ENCODE measurements around the gene CACNA1G.

DNA sequence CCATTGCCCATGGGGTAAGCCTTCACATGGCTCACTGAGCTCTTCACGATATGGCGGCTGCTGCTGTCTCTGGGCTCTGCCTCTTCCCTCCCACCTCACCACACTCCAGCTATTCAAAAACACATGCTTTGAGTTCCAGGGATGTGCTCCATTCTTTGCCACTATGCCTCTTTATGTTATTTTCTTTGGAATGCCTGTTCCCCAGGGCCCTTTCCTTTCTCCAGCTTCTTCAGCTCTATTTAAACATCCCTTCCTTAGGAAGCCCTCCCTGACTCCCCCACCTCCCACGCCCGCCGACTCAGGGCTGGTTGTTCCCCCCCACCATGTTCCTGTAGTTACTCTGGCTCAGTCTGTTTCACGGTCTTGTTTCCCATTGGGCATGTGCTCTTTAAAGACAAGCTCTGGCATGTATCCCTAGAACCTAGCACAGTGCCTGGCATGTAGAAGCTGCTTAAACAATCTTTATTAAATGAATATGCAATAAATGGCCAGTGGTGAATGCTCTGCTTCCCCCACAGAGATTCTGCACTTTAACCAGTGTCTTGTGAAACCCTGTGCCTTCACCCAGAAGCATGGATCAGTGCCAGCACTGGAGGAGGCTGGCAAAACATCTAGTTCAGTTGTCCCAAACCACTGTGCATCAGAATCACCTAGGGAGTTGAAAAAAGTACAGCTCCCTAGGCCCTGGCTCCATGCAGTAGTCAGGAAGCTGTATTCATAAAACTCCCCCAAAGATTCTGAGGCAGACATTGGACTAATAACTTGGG is 45.4 kb upstream of the CACNA1G start:
- TF ChIP-seq, protein P1, sequence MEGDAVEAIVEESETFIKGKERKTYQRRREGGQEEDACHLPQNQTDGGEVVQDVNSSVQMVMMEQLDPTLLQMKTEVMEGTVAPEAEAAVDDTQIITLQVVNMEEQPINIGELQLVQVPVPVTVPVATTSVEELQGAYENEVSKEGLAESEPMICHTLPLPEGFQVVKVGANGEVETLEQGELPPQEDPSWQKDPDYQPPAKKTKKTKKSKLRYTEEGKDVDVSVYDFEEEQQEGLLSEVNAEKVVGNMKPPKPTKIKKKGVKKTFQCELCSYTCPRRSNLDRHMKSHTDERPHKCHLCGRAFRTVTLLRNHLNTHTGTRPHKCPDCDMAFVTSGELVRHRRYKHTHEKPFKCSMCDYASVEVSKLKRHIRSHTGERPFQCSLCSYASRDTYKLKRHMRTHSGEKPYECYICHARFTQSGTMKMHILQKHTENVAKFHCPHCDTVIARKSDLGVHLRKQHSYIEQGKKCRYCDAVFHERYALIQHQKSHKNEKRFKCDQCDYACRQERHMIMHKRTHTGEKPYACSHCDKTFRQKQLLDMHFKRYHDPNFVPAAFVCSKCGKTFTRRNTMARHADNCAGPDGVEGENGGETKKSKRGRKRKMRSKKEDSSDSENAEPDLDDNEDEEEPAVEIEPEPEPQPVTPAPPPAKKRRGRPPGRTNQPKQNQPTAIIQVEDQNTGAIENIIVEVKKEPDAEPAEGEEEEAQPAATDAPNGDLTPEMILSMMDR (optimal IDR thresholded peaks at IDR 0.05 in 1 of 3, IDR thresholded peaks at IDR 0.05 in 1 of 3, conservative IDR thresholded peaks at IDR 0.05 in 1 of 3; ENCODE audit: extremely low read depth in 1 of 3, insufficient read depth in 2 of 3, low read length in 3 of 3) = no peak
- TF ChIP-seq EZH2 (IDR thresholded peaks at IDR 0.05; ENCODE audit: low read length) = no peak
